Activated CD4-positive, alpha-beta T cell treated with anti-CD3 and anti-CD28 coated beads for 36 hours (primary cell): Measurements from ENCODE around the gene RETSAT. TPM values are rescaled to one million over a fixed set of nuclear protein-coding genes. Genes with fewer than 3 reads are reported as not detected.
"Not testable (repeated sequence)": the region's sequence is repeated elsewhere in the genome, so short reads cannot be mapped to it uniquely, and the experiment has no call there.

ENCODE experiments used
- ATAC-seq: fragments of 200-7000 bp; cut with Tn5 transposase; one replicate; pipeline ENCODE4 v1.10.0; 2021; ENCODE audit warnings: mild to moderate bottlenecking, moderate library complexity
- CTCF ChIA-PET: fragments of 350-600 bp; sonication (Branson Sonifier 250); formaldehyde crosslinking; loops from one replicate; lab custom pipeline; 2021; ENCODE audit warnings: antibody characterized with exemption; lab: Charles Lee
- POLR2A ChIA-PET: fragments of 350-600 bp; sonication (Branson Sonifier 250); formaldehyde crosslinking; loops from one replicate; lab custom pipeline; 2021; ENCODE audit warnings: antibody characterized with exemption, inconsistent platforms; lab: Charles Lee
- DNase-seq: peaks from one replicate; pipeline ENCODE4 v3.0.0-alpha.2; 2020
- H3K27ac Mint-ChIP-seq: one replicate; pipeline ENCODE4 v1.8.0; 2021; ENCODE audit warnings: mixed read lengths
- H3K27me3 Mint-ChIP-seq: one replicate; pipeline ENCODE4 v1.8.0; 2021; ENCODE audit warnings: mixed read lengths
- H3K36me3 Mint-ChIP-seq: one replicate; pipeline ENCODE4 v1.8.0; 2021; ENCODE audit warnings: low read depth, mixed read lengths
- H3K4me1 Mint-ChIP-seq: one replicate; pipeline ENCODE4 v1.8.0; 2021; ENCODE audit warnings: mixed read lengths
- H3K4me3 Mint-ChIP-seq: one replicate; pipeline ENCODE4 v1.8.0; 2021; ENCODE audit warnings: mild to moderate bottlenecking, moderate library complexity, mixed read lengths
- H3K9me3 Mint-ChIP-seq: one replicate; pipeline ENCODE4 v1.8.0; 2021; ENCODE audit warnings: low read depth, mixed read lengths
- intact Hi-C, 2 experiments: fragments of 100-400 bp; cut with DNase I in 1 of 2; cut with micrococcal nuclease in 1 of 2; formaldehyde crosslinking; loops; one replicate each; pipeline versions ENCODE4 v1.14.2 to v1.15.1; 2022 to 2024; cut with DNase I, micrococcal nuclease
- total RNA-seq, 2 experiments: library from RNA; stranded (reverse); gene quantifications; one replicate each; pipeline ENCODE4 v1.2.3, GENCODE V29; 2021

RETSAT gene
- total RNA-seq, 2 experiments from 2014 or later, result 18.1 to 18.7 TPM

- intact Hi-C loops, result no loop called here
- DNase-seq (no peak), ATAC-seq (no peak)
- no peaks in the 10 kb centered on the region for H3K36me3 Mint-ChIP-seq
- no peaks in the 10 kb centered on the region for H3K9me3 Mint-ChIP-seq
- H3K27ac Mint-ChIP-seq, result no peak overlapping the region
- POLR2A ChIA-PET, result no interaction called here
- H3K4me1 Mint-ChIP-seq, result peaks cover 12% of the 10 kb centered on the region
- H3K27me3 Mint-ChIP-seq, result no peaks in the 10 kb centered on the region
- H3K4me3 Mint-ChIP-seq, result no peak overlapping the region
- CTCF ChIA-PET, result interaction anchor here (0.6 to 2.3 kb wide), 3 partner anchors 19 to 157 kb away, joined by 3 to 9 read pairs (median 3); no protein-coding TSS in a partner anchor
Measured at GRCh38 chr2:85394976-85395375, 40.6 kb upstream of the RETSAT start.

GRCh38 chr2:85394261-85394681 is 39.9 kb upstream of the RETSAT start:
- Mint-ChIP-seq H3K27ac (no peak overlapping the region), H3K36me3 (peaks cover 1% of the 10 kb centered on the region), H3K9me3 (no peaks in the 10 kb centered on the region), H3K4me3 (no peak overlapping the region), H3K4me1 (peaks cover 12% of the 10 kb centered on the region), H3K27me3 (no peaks in the 10 kb centered on the region)
- ChIA-PET CTCF (interaction anchor here (0.6 to 2.3 kb wide), 4 partner anchors 11 to 243 kb away, joined by 3 to 9 read pairs (median 3); no protein-coding TSS in a partner anchor), POLR2A (no interaction called here)
- DNase-seq, result no peak
- intact Hi-C loops, result no loop called here
- ATAC-seq, result no peak

- ChIA-PET POLR2A (no interaction called here), CTCF (interaction anchor here (1.1 to 2.3 kb wide), 4 partner anchors 11 to 243 kb away, joined by 3 to 9 read pairs (median 3); no protein-coding TSS in a partner anchor)
- Mint-ChIP-seq H3K27ac (no peak overlapping the region), H3K36me3 (peaks cover 2% of the 10 kb centered on the region), H3K9me3 (no peaks in the 10 kb centered on the region), H3K4me1 (peaks cover 12% of the 10 kb centered on the region), H3K4me3 (no peak overlapping the region), H3K27me3 (no peaks in the 10 kb centered on the region)
- intact Hi-C loops, result no loop called here
- ATAC-seq (no peak), DNase-seq (no peak)
Measured at GRCh38 chr2:85393836-85394235, 39.5 kb upstream of the RETSAT start.

- Mint-ChIP-seq H3K27me3 (no peaks in the 10 kb centered on the region), H3K9me3 (no peaks in the 10 kb centered on the region), H3K27ac (no peak overlapping the region), H3K4me3 (no peak overlapping the region), H3K4me1 (peaks cover 6% of the 10 kb centered on the region), H3K36me3 (peaks cover 4% of the 10 kb centered on the region)
- DNase-seq, result peak; percentile 88
- ChIA-PET POLR2A (no interaction called here), CTCF (interaction anchor here (0.5 to 7.4 kb wide), 11 partner anchors 9 to 779 kb away, joined by 3 to 84 read pairs (median 4); partner anchors contain the start of genes MAT2A and RNF181)
- intact Hi-C loops, result loop anchor here (1.0 to 2.0 kb wide), 2 partner anchors 30 to 161 kb away; no protein-coding TSS in a partner anchor
- peak; percentile 88 for ATAC-seq
Measured at GRCh38 chr2:85390941-85391669, 36.8 kb upstream of the RETSAT start.

- intact Hi-C loops, result no loop called here
- no peak for ATAC-seq
- Mint-ChIP-seq H3K4me1 (peaks cover 6% of the 10 kb centered on the region), H3K27me3 (no peaks in the 10 kb centered on the region), H3K9me3 (no peaks in the 10 kb centered on the region), H3K4me3 (no peak overlapping the region), H3K27ac (no peak overlapping the region), H3K36me3 (peaks cover 6% of the 10 kb centered on the region)
- DNase-seq, result no peak
- POLR2A ChIA-PET, result no interaction called here
- CTCF ChIA-PET, result interaction anchor here (0.6 to 7.4 kb wide), 11 partner anchors 12 to 248 kb away, joined by 3 to 84 read pairs (median 4); partner anchors contain the start of gene MAT2A
Measured at GRCh38 chr2:85388878-85389538, 34.7 kb upstream of the RETSAT start.

GRCh38 chr2:85387754-85388153 is 33.4 kb upstream of the RETSAT start:
- Mint-ChIP-seq H3K27ac (no peak overlapping the region), H3K4me1 (peaks cover 5% of the 10 kb centered on the region), H3K27me3 (no peaks in the 10 kb centered on the region), H3K4me3 (no peak overlapping the region), H3K36me3 (peaks cover 6% of the 10 kb centered on the region), H3K9me3 (no peaks in the 10 kb centered on the region)
- POLR2A ChIA-PET, result no interaction called here
- intact Hi-C loops, result no loop called here
- CTCF ChIA-PET, result interaction anchor here (0.7 to 7.4 kb wide), 3 partner anchors 21 to 250 kb away, joined by 3 to 84 read pairs (median 4); no protein-coding TSS in a partner anchor
- DNase-seq, result no peak
- ATAC-seq, result no peak

GRCh38 chr2:85385746-85386145 is 31.4 kb upstream of the RETSAT start:
- ChIA-PET POLR2A (no interaction called here), CTCF (interaction anchor here (0.7 to 7.4 kb wide), 3 partner anchors 20 to 305 kb away, joined by 3 to 84 read pairs (median 4); no protein-coding TSS in a partner anchor)
- no peak overlapping the region for H3K4me3 Mint-ChIP-seq
- no peak overlapping the region for H3K27ac Mint-ChIP-seq
- no peaks in the 10 kb centered on the region for H3K4me1 Mint-ChIP-seq
- no peaks in the 10 kb centered on the region for H3K9me3 Mint-ChIP-seq
- intact Hi-C loops, result no loop called here
- no peak for ATAC-seq
- peaks cover 9% of the 10 kb centered on the region for H3K36me3 Mint-ChIP-seq
- H3K27me3 Mint-ChIP-seq, result no peaks in the 10 kb centered on the region
- DNase-seq, result no peak

GRCh38 chr2:85383850-85384249 is 29.5 kb upstream of the RETSAT start:
- ChIA-PET POLR2A (no interaction called here), CTCF (interaction anchor here (0.7 to 1.0 kb wide), 3 partner anchors 19 to 168 kb away, joined by 3 read pairs; no protein-coding TSS in a partner anchor)
- Mint-ChIP-seq H3K36me3 (peaks cover 23% of the 10 kb centered on the region), H3K9me3 (peaks cover 5% of the 10 kb centered on the region), H3K4me3 (no peak overlapping the region), H3K27me3 (no peaks in the 10 kb centered on the region), H3K4me1 (no peaks in the 10 kb centered on the region), H3K27ac (peak overlapping the region; percentile 3)
- ATAC-seq, result no peak
- DNase-seq, result no peak
- intact Hi-C loops, result no loop called here

GRCh38 chr2:85383151-85383550 is 28.8 kb upstream of the RETSAT start:
- H3K27ac Mint-ChIP-seq, H3K9me3 Mint-ChIP-seq, ATAC-seq, H3K4me3 Mint-ChIP-seq, H3K27me3 Mint-ChIP-seq, intact Hi-C loops, H3K4me1 Mint-ChIP-seq, DNase-seq: not testable (repeated sequence)
- ChIA-PET POLR2A (interaction anchor here (0.7 kb wide), 1 partner anchor 313 kb away, joined by 5 read pairs; no protein-coding TSS in a partner anchor), CTCF (interaction anchor here (0.7 to 1.0 kb wide), 2 partner anchors 168 to 275 kb away, joined by 3 read pairs; no protein-coding TSS in a partner anchor)
- peaks cover 30% of the 10 kb centered on the region for H3K36me3 Mint-ChIP-seq

GRCh38 chr2:85380048-85380447 is 25.7 kb upstream of the RETSAT start:
- Mint-ChIP-seq H3K4me3 (no peak overlapping the region), H3K4me1 (no peaks in the 10 kb centered on the region), H3K27me3 (no peaks in the 10 kb centered on the region), H3K9me3 (peaks cover 7% of the 10 kb centered on the region), H3K27ac (no peak overlapping the region), H3K36me3 (peaks cover 40% of the 10 kb centered on the region)
- ChIA-PET POLR2A (no interaction called here), CTCF (no interaction called here)
- DNase-seq (no peak), ATAC-seq (no peak)
- intact Hi-C loops, result no loop called here

- DNase-seq (no peak), ATAC-seq (no peak)
- POLR2A ChIA-PET, result no interaction called here
- no peaks in the 10 kb centered on the region for H3K27me3 Mint-ChIP-seq
- H3K4me1 Mint-ChIP-seq, result no peaks in the 10 kb centered on the region
- CTCF ChIA-PET, result no interaction called here
- no peak overlapping the region for H3K27ac Mint-ChIP-seq
- peaks cover 7% of the 10 kb centered on the region for H3K9me3 Mint-ChIP-seq
- H3K36me3 Mint-ChIP-seq, result peaks cover 47% of the 10 kb centered on the region
- H3K4me3 Mint-ChIP-seq, result no peak overlapping the region
- intact Hi-C loops, result no loop called here
Measured at GRCh38 chr2:85378257-85378656, 23.9 kb upstream of the RETSAT start.
